H1 (cell line): Measurements from ENCODE around the gene CYP1A1. TPM values are rescaled to one million over a fixed set of nuclear protein-coding genes. Genes with fewer than 3 reads are reported as not detected.

ENCODE experiments used
- CTCF ChIA-PET: fragments of 300-600 bp; sonication (Branson Sonifier 250); formaldehyde crosslinking; loops from one replicate; lab custom pipeline; 2021; ENCODE audit not compliant: partially characterized antibody; lab: Charles Lee
- POLR2A ChIA-PET: fragments of 300-600 bp; sonication (Branson Sonifier 250); formaldehyde crosslinking; loops from one replicate; lab custom pipeline; 2021; ENCODE audit warnings: inconsistent platforms; ENCODE audit not compliant: partially characterized antibody; lab: Charles Lee
- DNase-seq, 2 experiments: peaks; one replicate each; pipeline versions ENCODE4 v3.0.0 to v3.0.0-alpha.2; 2010 to 2022; ENCODE audit warnings: low spot score in 2 of 2, low read depth in 1 of 2, mixed read lengths in 1 of 2
- FAIRE-seq: peaks from 2 replicates; lab custom pipeline; 2011; peaks lifted over from hg19 to GRCh38; lab: Jason Lieb, UNC
- H2AFZ ChIP-seq: 2 replicates; pipeline ENCODE4 v1.8.1; 2012; ENCODE audit warnings: low read length, inconsistent platforms
- H2AK5ac ChIP-seq: 2 replicates; pipeline ENCODE4 v1.6.1; 2013; ENCODE audit warnings: low read depth, low read length
- H2BK120ac ChIP-seq: replicated peaks from 2 replicates; pipeline ENCODE3; 2013; ENCODE audit warnings: low read depth, low read length, inconsistent platforms
- H2BK12ac ChIP-seq: 2 replicates; pipeline ENCODE4 v1.6.1; 2013; ENCODE audit warnings: low read depth, low read length
- H2BK15ac ChIP-seq: 2 replicates; pipeline ENCODE4 v1.6.1; 2013; ENCODE audit warnings: low read length
- H2BK20ac ChIP-seq: 2 replicates; pipeline ENCODE4 v1.6.1; 2013; ENCODE audit warnings: low read length
- H2BK5ac ChIP-seq: 2 replicates; pipeline ENCODE4 v1.6.1; 2013; ENCODE audit warnings: low read depth, low read length
- H3K14ac ChIP-seq: 2 replicates; pipeline ENCODE4 v1.6.1; 2013; ENCODE audit warnings: inconsistent platforms; ENCODE audit not compliant: insufficient read length
- H3K18ac ChIP-seq: 2 replicates; pipeline ENCODE4 v1.6.1; 2013; ENCODE audit warnings: low read length; ENCODE audit errors: extremely low read depth
- H3K23ac ChIP-seq: 2 replicates; pipeline ENCODE4 v1.6.1; 2013; ENCODE audit warnings: inconsistent platforms; ENCODE audit not compliant: insufficient read length
- H3K23me2 ChIP-seq: 2 replicates; pipeline ENCODE4 v1.6.1; 2013; ENCODE audit warnings: low read depth, low read length
- H3K27ac ChIP-seq: 2 replicates; pipeline ENCODE4 v1.6.1; 2011; ENCODE audit warnings: low read depth, low read length, inconsistent platforms
- H3K27me3 ChIP-seq, 4 experiments: replicated peaks in 1 of 4; 1 replicate in 1 of 4; 2 replicates in 3 of 4; pipeline versions ENCODE4 v1.6.1 to v1.8.1; 2011 to 2013; ENCODE audit warnings: low read length in 3 of 4, mild to moderate bottlenecking in 3 of 4, inconsistent platforms in 2 of 4, mixed read lengths in 2 of 4, moderate library complexity in 1 of 4; ENCODE audit not compliant: control insufficient read depth in 3 of 4, insufficient read depth in 3 of 4; ENCODE audit errors: extremely low read depth in 1 of 4
- H3K36me3 ChIP-seq, 4 experiments: 2 replicates each; pipeline versions ENCODE4 v1.6.1 to v1.8.1; 2011 to 2013; ENCODE audit warnings: mild to moderate bottlenecking in 4 of 4, low read length in 3 of 4, moderate library complexity in 2 of 4, control low read depth in 1 of 4, inconsistent platforms in 1 of 4; ENCODE audit not compliant: insufficient read depth in 4 of 4, control insufficient read depth in 2 of 4
- H3K4ac ChIP-seq: replicated peaks from 2 replicates; pipeline ENCODE3; 2013; ENCODE audit warnings: low read length, low read depth, mixed read lengths, inconsistent platforms; ENCODE audit not compliant: insufficient read length
- H3K4me1 ChIP-seq, 4 experiments: replicated peaks in 1 of 4; 1 replicate in 1 of 4; 2 replicates in 3 of 4; pipeline versions ENCODE4 v1.6.1 to v1.8.1; 2011 to 2013; ENCODE audit warnings: low read length in 3 of 4, inconsistent platforms in 2 of 4, mixed read lengths in 1 of 4; ENCODE audit not compliant: insufficient read depth in 4 of 4, control insufficient read depth in 3 of 4
- H3K4me2 ChIP-seq, 2 experiments: 2 replicates each; pipeline versions ENCODE4 v1.6.1 to v1.8.1; 2011 to 2013; ENCODE audit warnings: low read depth in 2 of 2, low read length in 2 of 2, control low read depth in 1 of 2, inconsistent platforms in 1 of 2, mild to moderate bottlenecking in 1 of 2; ENCODE audit not compliant: insufficient read depth in 1 of 2
- H3K4me3 ChIP-seq, 4 experiments: fragments of 200-600, 300-600 bp in 1 of 4; sonication (generic), shearing (Covaris generic), sonication (Bioruptor Twin) in 1 of 4; 2 replicates each; pipeline versions ENCODE4 v1.5.1 to v1.8.1; 2011 to 2016; ENCODE audit warnings: low read length in 4 of 4, low read depth in 3 of 4, control low read depth in 2 of 4, inconsistent platforms in 2 of 4, mild to moderate bottlenecking in 2 of 4, mixed read lengths in 1 of 4, moderate library complexity in 1 of 4; ENCODE audit not compliant: insufficient read depth in 2 of 4; ENCODE audit errors: extremely low read depth in 1 of 4
- H3K56ac ChIP-seq: replicated peaks from 2 replicates; pipeline ENCODE3; 2013; ENCODE audit warnings: low read depth, mild to moderate bottlenecking, mixed read lengths, low read length, inconsistent platforms; ENCODE audit not compliant: insufficient read length
- H3K79me1 ChIP-seq: 2 replicates; pipeline ENCODE4 v1.6.1; 2013; ENCODE audit warnings: low read depth, low read length, control low read depth
- H3K79me2 ChIP-seq, 2 experiments: 2 replicates each; pipeline versions ENCODE4 v1.6.1 to v1.8.1; 2012 to 2013; ENCODE audit warnings: low read length in 2 of 2, mild to moderate bottlenecking in 2 of 2, inconsistent platforms in 1 of 2; ENCODE audit not compliant: insufficient read depth in 2 of 2, control insufficient read depth in 1 of 2
- H3K9ac ChIP-seq, 4 experiments: replicated peaks in 1 of 4; 1 replicate in 1 of 4; 2 replicates in 3 of 4; pipeline versions ENCODE4 v1.6.1 to v1.8.1; 2011 to 2013; ENCODE audit warnings: low read depth in 3 of 4, low read length in 3 of 4, control low read depth in 2 of 4, mild to moderate bottlenecking in 2 of 4, moderate library complexity in 2 of 4, inconsistent platforms in 1 of 4; ENCODE audit errors: extremely low read depth in 1 of 4
- H3K9me3 ChIP-seq, 2 experiments: 2 replicates each; pipeline versions ENCODE4 v1.6.1 to v1.8.1; 2012 to 2013; ENCODE audit warnings: mild to moderate bottlenecking in 2 of 2, moderate library complexity in 2 of 2, control low read depth in 1 of 2, inconsistent platforms in 1 of 2, low read depth in 1 of 2, low read length in 1 of 2, mixed read lengths in 1 of 2; ENCODE audit not compliant: insufficient read depth in 2 of 2
- H4K20me1 ChIP-seq, 2 experiments: replicated peaks in 1 of 2; 2 replicates each; pipeline versions ENCODE3 to v1.8.1; 2011 to 2013; ENCODE audit warnings: inconsistent platforms in 2 of 2, low read length in 2 of 2, mild to moderate bottlenecking in 1 of 2; ENCODE audit not compliant: insufficient read depth in 2 of 2, control insufficient read depth in 1 of 2
- H4K5ac ChIP-seq: 2 replicates; pipeline ENCODE4 v1.6.1; 2013; ENCODE audit warnings: low read length, low read depth, mixed read lengths, inconsistent platforms; ENCODE audit not compliant: insufficient read length
- H4K8ac ChIP-seq: 2 replicates; pipeline ENCODE4 v1.8.0; 2013; ENCODE audit warnings: mild to moderate bottlenecking, moderate library complexity, low read length, inconsistent platforms; ENCODE audit not compliant: insufficient read depth; ENCODE audit errors: extremely low read depth
- H4K91ac ChIP-seq: replicated peaks from 2 replicates; pipeline ENCODE3; 2013; ENCODE audit warnings: low read length, mixed read lengths, inconsistent platforms; ENCODE audit not compliant: insufficient read length
- GABPA ChIP-seq: IDR thresholded peaks from 2 replicates; pipeline ENCODE4 v1.6.1; 2011; ENCODE audit warnings: mild to moderate bottlenecking, low read length, moderate library complexity, borderline replicate concordance; ENCODE audit not compliant: insufficient read depth
- RAD21 ChIP-seq, 2 experiments: IDR thresholded peaks in 1 of 2; conservative IDR thresholded peaks in 1 of 2; 2 replicates each; pipeline ENCODE4 v1.6.1; 2011; ENCODE audit warnings: low read depth in 2 of 2, low read length in 2 of 2, improper control_type of control experiment in 1 of 2, inconsistent platforms in 1 of 2, mild to moderate bottlenecking in 1 of 2, moderate library complexity in 1 of 2
- RBBP5 ChIP-seq: IDR thresholded peaks from 2 replicates; pipeline ENCODE4 v1.7.1; 2012; ENCODE audit warnings: low read depth, mild to moderate bottlenecking, inconsistent platforms, low read length, moderate library complexity, borderline replicate concordance
- RXRA ChIP-seq: IDR thresholded peaks from 2 replicates; pipeline ENCODE4 v1.6.1; 2011; ENCODE audit warnings: low read depth, mild to moderate bottlenecking, low read length, moderate library complexity; ENCODE audit not compliant: insufficient read depth
- SAP30 ChIP-seq: fragments of 300-600 bp; sonication (generic); IDR thresholded peaks from 2 replicates; pipeline ENCODE4 v1.7.1; 2012; ENCODE audit warnings: low read length, moderate library complexity, mild to moderate bottlenecking, inconsistent platforms; ENCODE audit not compliant: insufficient read depth, insufficient replicate concordance
- SIN3A ChIP-seq, 2 experiments: IDR thresholded peaks in 1 of 2; conservative IDR thresholded peaks in 1 of 2; 2 replicates each; pipeline ENCODE4 v1.6.1; 2011 to 2012; ENCODE audit warnings: low read length in 2 of 2, improper control_type of control experiment in 1 of 2, low read depth in 1 of 2, mild to moderate bottlenecking in 1 of 2
- SIX5 ChIP-seq: IDR thresholded peaks from 2 replicates; pipeline ENCODE4 v1.6.1; 2011; ENCODE audit warnings: mild to moderate bottlenecking, low read depth, low read length
- WGBS, 2 experiments: shearing (Covaris generic) in 1 of 2; methylation state at CpG; one replicate each; pipeline versions ENCODE4 v1.1.6 to v1.1.7; 2013 to 2015; ENCODE audit warnings: low lambda C conversion rate in 2 of 2, mixed read lengths in 2 of 2, inconsistent platforms in 1 of 2, low coverage in 1 of 2, missing lambda C conversion rate in 1 of 2; ENCODE audit not compliant: insufficient replicate concordance in 2 of 2, insufficient coverage in 1 of 2, insufficient read length in 1 of 2; ENCODE audit errors: extremely low coverage in 1 of 2, missing lambda C conversion rate in 1 of 2; 5-methylcytosine and 5-hydroxymethylcytosine counted together
- polyA plus RNA-seq, 7 experiments: library from polyadenylated mRNA; depleted of rRNA in 3 of 7; stranded (reverse) in 5 of 7; unstranded in 2 of 7; fragments of >200 nt in 5 of 7; fragments of 200-250 nt in 2 of 7; gene quantifications; 1 replicate in 5 of 7; 2 replicates in 1 of 7; 4 replicates in 1 of 7; pipeline versions ENCODE4 v1.2.1 to v1.2.3, GENCODE V29; 2011 to 2013; ENCODE audit warnings: missing spikeins in 2 of 7, mixed read lengths in 2 of 7
- total RNA-seq: library from RNA; stranded (reverse); fragmentation: NEBNext Ultra II Directional; extraction: Animal tissue kit (Norgen Biotek cat#: 25700); gene quantifications from 2 replicates; pipeline ENCODE4 v1.2.1, GENCODE V29; 2021

CYP1A1 gene
- total and polyA plus RNA-seq, 2 of the 8 experiments (the other 6 are each of a cell fraction or from before 2014, with no cell fraction given): 0.32 to 0.35 TPM

- no peak for DNase-seq
- no peak overlapping the region for H4K8ac ChIP-seq
- no peak overlapping the region for H4K91ac ChIP-seq
- no peak overlapping the region for H4K5ac ChIP-seq
- no peak overlapping the region for H3K56ac ChIP-seq
- POLR2A ChIA-PET: interaction anchor here (0.9 kb wide), 1 partner anchor 28 kb away, joined by 5 read pairs; no protein-coding TSS in a partner anchor
- no peaks in the 10 kb centered on the region for H4K20me1 ChIP-seq
- H3K4ac ChIP-seq: no peak overlapping the region
- H3K23ac ChIP-seq: no peak overlapping the region
- H3K18ac ChIP-seq: no peak overlapping the region
- no peak for FAIRE-seq
- no peak overlapping the region for H2BK120ac ChIP-seq
- CTCF ChIA-PET: interaction anchor here (0.7 to 1.2 kb wide), 5 partner anchors 18 to 38 kb away, joined by 3 to 5 read pairs (median 4); no protein-coding TSS in a partner anchor
- no peak overlapping the region for H3K4me2 ChIP-seq
- no peak overlapping the region for H2BK12ac ChIP-seq
- H3K36me3 ChIP-seq: no peaks in the 10 kb centered on the region
- H2BK15ac ChIP-seq: no peak overlapping the region
- no peak overlapping the region for H3K27ac ChIP-seq
- no peaks in the 10 kb centered on the region for H3K79me2 ChIP-seq
- no peak overlapping the region for H2BK5ac ChIP-seq
- H3K27me3 ChIP-seq: peaks cover under 1 to 2% (median 2%) of the 10 kb centered on the region in 4 experiments; a peak in 6 of 7 replicates
- no peaks in the 10 kb centered on the region for H3K79me1 ChIP-seq
- no peak overlapping the region for H2BK20ac ChIP-seq
- H3K9me3 ChIP-seq: no peaks in the 10 kb centered on the region; a peak in 1 of 4 replicates
- no peaks in the 10 kb centered on the region for H3K4me1 ChIP-seq
- H2AFZ ChIP-seq: no peak overlapping the region
- TF ChIP-seq RAD21 (IDR thresholded peaks at IDR 0.05 in 1 of 2, conservative IDR thresholded peaks at IDR 0.05 in 1 of 2; ENCODE audit: low read depth in 2 of 2, low read length in 2 of 2): no peak
- no peak for TF ChIP-seq SAP30
- no peak for TF ChIP-seq SIX5
- no peak for TF ChIP-seq RXRA
- no peak for TF ChIP-seq SIN3A (conservative IDR thresholded peaks at IDR 0.05 in 1 of 2, IDR thresholded peaks at IDR 0.05 in 1 of 2; ENCODE audit: low read depth in 1 of 2, low read length in 2 of 2)
- no peak for TF ChIP-seq RBBP5
- no peak for TF ChIP-seq GABPA
- no peak overlapping the region for H2AK5ac ChIP-seq
- H3K23me2 ChIP-seq: no peaks in the 10 kb centered on the region
- H3K4me3 ChIP-seq: no peak overlapping the region
- 82% methylated on average over 5 of the region's 5 CpGs; no CpG with 5 or more reads in 1 of the 2 experiments for WGBS, 2 experiments
- no peak overlapping the region for H3K9ac ChIP-seq
- no peak overlapping the region for H3K14ac ChIP-seq
These were observed 7.5 kb upstream of the CYP1A1 start for GRCh38 chr15:74732846-74733245.
